BE2C (cell line): ENCODE results near the gene TP73.

ENCODE experiments used
- DNase-seq: peaks from one replicate; pipeline ENCODE4 v3.0.0-alpha.2; 2020
- H3K27me3 ChIP-seq: fragments of 250-450 bp; sonication (Bioruptor Pico); 2 replicates; pipeline ENCODE4 v1.5.1; 2020; ENCODE audit warnings: mild to moderate bottlenecking
- H3K36me3 ChIP-seq: fragments of 250-450 bp; sonication (Bioruptor Pico); 2 replicates; pipeline ENCODE4 v1.5.1; 2020; ENCODE audit warnings: mild to moderate bottlenecking
- H3K4me1 ChIP-seq: fragments of 250-450 bp; sonication (Bioruptor Pico); 2 replicates; pipeline ENCODE4 v1.5.1; 2020
- H3K4me3 ChIP-seq: 2 replicates; pipeline ENCODE4 v1.5.1; 2011; ENCODE audit warnings: low read depth, low read length
- H3K9me3 ChIP-seq: fragments of 250-450 bp; sonication (Bioruptor Pico); 2 replicates; pipeline ENCODE4 v1.5.1; 2020
- CTCF ChIP-seq: IDR thresholded peaks from 2 replicates; pipeline ENCODE4 v1.5.1; 2012; ENCODE audit warnings: mild to moderate bottlenecking, low read depth, low read length

Gene TP73

GRCh38 chr1:3770047-3770765 lies 117.9 kb downstream of the TP73 start:
- Histone ChIP-seq H3K4me3 (no peak overlapping the region), H3K36me3 (no peaks in the 10 kb centered on the region), H3K27me3 (no peaks in the 10 kb centered on the region), H3K4me1 (peaks cover 1% of the 10 kb centered on the region), H3K9me3 (no peaks in the 10 kb centered on the region)
- no peak for DNase-seq
- TF ChIP-seq CTCF = no peak

GRCh38 chr1:3771108-3772026 lies 119.1 kb downstream of the TP73 start:
- Histone ChIP-seq H3K9me3 (no peaks in the 10 kb centered on the region), H3K36me3 (no peaks in the 10 kb centered on the region), H3K27me3 (no peaks in the 10 kb centered on the region), H3K4me3 (peak overlapping the region; percentile 49), H3K4me1 (peaks cover 13% of the 10 kb centered on the region)
- TF ChIP-seq CTCF = no peak
- DNase-seq = no peak

- Histone ChIP-seq H3K9me3 (no peaks in the 10 kb centered on the region), H3K36me3 (no peaks in the 10 kb centered on the region), H3K27me3 (no peaks in the 10 kb centered on the region), H3K4me1 (peaks cover 13% of the 10 kb centered on the region), H3K4me3 (peak overlapping the region; percentile 49)
- TF ChIP-seq CTCF = no peak
- DNase-seq = peak; percentile 91
These were observed 119.9 kb downstream of the TP73 start for GRCh38 chr1:3772027-3772714.

GRCh38 chr1:3772715-3773571 lies 120.6 kb downstream of the TP73 start, which contains the start of gene SMIM1:
Gene SMIM1, plus strand, starts transcription at chr1:3772749. Its CDS starts 2,625 bp downstream, at chr1:3775374.
- Histone ChIP-seq H3K27me3 (no peaks in the 10 kb centered on the region), H3K4me1 (peaks cover 13% of the 10 kb centered on the region), H3K36me3 (no peaks in the 10 kb centered on the region), H3K4me3 (peak within 1 kb of the TSS; percentile 49), H3K9me3 (no peaks in the 10 kb centered on the region)
- TF ChIP-seq CTCF = no peak
- no peak for DNase-seq

GRCh38 chr1:3773572-3774275 lies 121.4 kb downstream of the TP73 start:
- no peak overlapping the region for H3K4me3 ChIP-seq
- no peak for TF ChIP-seq CTCF
- no peak for DNase-seq
- no peaks in the 10 kb centered on the region for H3K36me3 ChIP-seq
- H3K4me1 ChIP-seq = peaks cover 13% of the 10 kb centered on the region
- no peaks in the 10 kb centered on the region for H3K27me3 ChIP-seq
- H3K9me3 ChIP-seq = no peaks in the 10 kb centered on the region
